Measurements from ENCODE around the gene EDA. TPM values are rescaled to one million over a fixed set of nuclear protein-coding genes. Genes with fewer than 3 reads are reported as not detected.

The EDA gene
- total RNA-seq, 1 experiment from 2014 or later = 1.1 TPM

DNA sequence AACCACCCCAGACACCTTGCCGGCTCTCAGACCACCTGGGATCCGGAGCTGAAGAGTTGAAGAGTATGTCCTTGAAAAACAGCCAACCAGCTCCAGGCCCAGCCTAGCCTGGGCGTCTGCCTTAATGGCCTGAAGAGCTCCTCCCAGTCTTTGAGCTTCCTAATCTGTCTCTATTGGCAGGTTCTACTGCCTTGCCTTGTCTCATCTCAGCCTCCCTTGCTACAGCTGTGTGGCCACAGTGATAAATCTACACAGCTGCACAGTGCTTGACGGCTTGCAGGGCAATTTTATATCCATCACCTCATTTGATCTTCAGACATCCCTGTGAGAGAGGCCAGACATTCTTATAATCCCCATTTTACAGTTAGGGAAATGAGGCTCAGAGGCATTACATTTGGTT, 413.9 kb downstream of the EDA start:
- ChIA-PET CTCF (interaction anchor here (0.5 to 15.6 kb wide), 21 partner anchors 8 to 606 kb away, joined by 3 to 197 read pairs (median 5); partner anchors contain the start of gene IGBP1), POLR2A (interaction anchor here (1.0 kb wide), 1 partner anchor 413 kb away, joined by 3 read pairs; no protein-coding TSS in a partner anchor)
- Mint-ChIP-seq H3K36me3 (ENCODE audit: insufficient read depth, unreplicated experiment) (no peaks in the 10 kb centered on the region), H3K4me3 (ENCODE audit: unreplicated experiment) (no peak overlapping the region), H3K27ac (ENCODE audit: low read depth, unreplicated experiment) (no peak overlapping the region), H3K9me3 (ENCODE audit: unreplicated experiment) (no peaks in the 10 kb centered on the region), H3K4me1 (ENCODE audit: insufficient read depth, unreplicated experiment) (peaks cover 5% of the 10 kb centered on the region), H3K27me3 (ENCODE audit: insufficient read depth, unreplicated experiment) (peaks cover 52% of the 10 kb centered on the region)
- BruUV-seq (replicated peaks) = no TSS peak
- intact Hi-C loops (cut with micrococcal nuclease) = loop anchor here (1.0 to 5.0 kb wide), 6 partner anchors 67 to 1208 kb away; no protein-coding TSS in a partner anchor
- no peak for DNase-seq (ENCODE audit: unreplicated experiment)
- TF ChIP-seq, protein P1, sequence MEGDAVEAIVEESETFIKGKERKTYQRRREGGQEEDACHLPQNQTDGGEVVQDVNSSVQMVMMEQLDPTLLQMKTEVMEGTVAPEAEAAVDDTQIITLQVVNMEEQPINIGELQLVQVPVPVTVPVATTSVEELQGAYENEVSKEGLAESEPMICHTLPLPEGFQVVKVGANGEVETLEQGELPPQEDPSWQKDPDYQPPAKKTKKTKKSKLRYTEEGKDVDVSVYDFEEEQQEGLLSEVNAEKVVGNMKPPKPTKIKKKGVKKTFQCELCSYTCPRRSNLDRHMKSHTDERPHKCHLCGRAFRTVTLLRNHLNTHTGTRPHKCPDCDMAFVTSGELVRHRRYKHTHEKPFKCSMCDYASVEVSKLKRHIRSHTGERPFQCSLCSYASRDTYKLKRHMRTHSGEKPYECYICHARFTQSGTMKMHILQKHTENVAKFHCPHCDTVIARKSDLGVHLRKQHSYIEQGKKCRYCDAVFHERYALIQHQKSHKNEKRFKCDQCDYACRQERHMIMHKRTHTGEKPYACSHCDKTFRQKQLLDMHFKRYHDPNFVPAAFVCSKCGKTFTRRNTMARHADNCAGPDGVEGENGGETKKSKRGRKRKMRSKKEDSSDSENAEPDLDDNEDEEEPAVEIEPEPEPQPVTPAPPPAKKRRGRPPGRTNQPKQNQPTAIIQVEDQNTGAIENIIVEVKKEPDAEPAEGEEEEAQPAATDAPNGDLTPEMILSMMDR (IDR thresholded peaks at IDR 0.05; ENCODE audit: unreplicated experiment) = no peak

DNA sequence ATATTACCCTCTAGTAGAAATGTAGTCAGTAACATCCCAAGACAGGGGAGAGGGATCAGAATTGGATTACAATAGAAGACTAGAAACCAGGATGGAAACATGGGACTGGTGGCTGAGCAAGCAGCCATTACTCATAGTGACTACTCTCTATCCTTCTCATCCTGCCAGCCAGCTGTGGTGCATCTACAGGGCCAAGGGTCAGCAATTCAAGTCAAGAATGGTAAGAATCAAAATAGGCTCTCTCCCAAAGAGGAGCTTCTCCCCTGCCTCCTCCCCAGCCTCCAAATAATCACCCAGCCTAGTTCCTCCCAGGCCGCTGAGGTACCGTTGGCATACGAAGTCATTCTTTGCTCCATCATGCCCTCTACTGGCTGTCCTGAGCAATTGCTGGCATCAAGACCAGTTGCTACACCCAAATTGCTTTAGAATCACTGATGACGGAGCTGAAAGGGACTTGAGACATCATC, 414.4 kb downstream of the EDA start:
- CTCF ChIA-PET = interaction anchor here (0.5 to 15.6 kb wide), 27 partner anchors 9 to 605 kb away, joined by 3 to 197 read pairs (median 4); partner anchors contain the start of gene IGBP1
- Mint-ChIP-seq H3K4me1 (ENCODE audit: insufficient read depth, unreplicated experiment) (peaks cover 5% of the 10 kb centered on the region), H3K36me3 (ENCODE audit: insufficient read depth, unreplicated experiment) (no peaks in the 10 kb centered on the region), H3K9me3 (ENCODE audit: unreplicated experiment) (no peaks in the 10 kb centered on the region), H3K27me3 (ENCODE audit: insufficient read depth, unreplicated experiment) (peaks cover 47% of the 10 kb centered on the region), H3K27ac (ENCODE audit: low read depth, unreplicated experiment) (no peak overlapping the region), H3K4me3 (ENCODE audit: unreplicated experiment) (no peak overlapping the region)
- intact Hi-C loops (cut with micrococcal nuclease) = loop anchor here (1.0 to 5.0 kb wide), 6 partner anchors 67 to 1208 kb away; no protein-coding TSS in a partner anchor
- TF ChIP-seq, protein P1 (IDR thresholded peaks at IDR 0.05; ENCODE audit: unreplicated experiment) = peak; percentile 77
- no TSS peak for BruUV-seq (replicated peaks)
- DNase-seq (ENCODE audit: unreplicated experiment) = peak; percentile 78
- POLR2A ChIA-PET = interaction anchor here (1.0 kb wide), 1 partner anchor 413 kb away, joined by 3 read pairs; no protein-coding TSS in a partner anchor

DNA sequence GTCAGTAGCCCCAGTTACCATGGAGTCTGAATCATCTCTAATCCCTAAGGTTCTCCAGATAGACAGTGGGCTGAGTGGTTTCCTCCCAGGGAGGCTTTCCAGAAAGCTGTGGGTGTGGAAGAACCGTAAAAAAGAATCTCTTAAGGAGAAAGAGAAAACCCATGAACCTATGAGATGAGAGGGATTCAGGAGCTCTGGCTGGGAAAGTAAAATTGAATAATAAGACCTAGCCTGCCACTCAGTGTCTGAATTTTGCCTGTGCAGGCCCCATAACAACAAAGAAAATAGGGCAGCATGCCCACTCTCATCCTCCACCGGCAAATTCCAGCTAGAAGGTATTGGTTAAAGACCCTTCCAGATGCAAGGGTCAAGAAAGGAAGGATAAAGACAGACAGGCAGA, 416.9 kb downstream of the EDA start:
- H3K4me3 Mint-ChIP-seq (ENCODE audit: unreplicated experiment) = no peak overlapping the region

More for the DNA sequence above, 416.9 kb downstream of the EDA start:
- CTCF ChIA-PET = interaction anchor here (0.6 to 15.6 kb wide), 10 partner anchors 9 to 495 kb away, joined by 3 to 197 read pairs (median 4); no protein-coding TSS in a partner anchor
- Mint-ChIP-seq H3K27ac (ENCODE audit: low read depth, unreplicated experiment) (no peak overlapping the region), H3K9me3 (ENCODE audit: unreplicated experiment) (no peaks in the 10 kb centered on the region), H3K36me3 (ENCODE audit: insufficient read depth, unreplicated experiment) (no peaks in the 10 kb centered on the region), H3K27me3 (ENCODE audit: insufficient read depth, unreplicated experiment) (peaks cover 30% of the 10 kb centered on the region), H3K4me1 (ENCODE audit: insufficient read depth, unreplicated experiment) (no peaks in the 10 kb centered on the region)
- TF ChIP-seq, protein P1 (IDR thresholded peaks at IDR 0.05; ENCODE audit: unreplicated experiment) = peak; percentile 8
- no peak for DNase-seq (ENCODE audit: unreplicated experiment)
- intact Hi-C loops (cut with micrococcal nuclease) = loop anchor here (5.0 kb wide), 2 partner anchors 65 to 1210 kb away; no protein-coding TSS in a partner anchor
- POLR2A ChIA-PET = no interaction called here
- BruUV-seq (replicated peaks) = no TSS peak
